Tibial artery (tissue), 4 donors: Measurements from ENCODE around the gene NUAK2.

Experiments
- DNase-seq, 2 donors: peaks; one replicate each; pipeline ENCODE4 v3.0.0-alpha.2; 2019
- H3K27ac ChIP-seq, 2 donors: fragments of 200-600 bp; sonication (generic) in 1 of 2; 1 replicate in 1 of 2; 2 replicates in 1 of 2; pipeline ENCODE4 v1.5.1; 2018 to 2019; ENCODE audit warnings: mild to moderate bottlenecking in 1 of 2
- H3K27me3 ChIP-seq, 2 donors: fragments of 200-600 bp; sonication (generic) in 1 of 2; one replicate each; pipeline versions ENCODE4 v1.5.1 to v1.6.0; 2016 to 2019
- H3K36me3 ChIP-seq, 3 donors: fragments of 200-600 bp; sonication (generic) in 2 of 3; one replicate each; pipeline ENCODE4 v1.5.1; 2016 to 2019; ENCODE audit warnings: mild to moderate bottlenecking in 2 of 3
- H3K4me1 ChIP-seq, 4 donors: fragments of 200-600 bp; sonication (generic) in 2 of 4; 1 replicate in 3 of 4; 2 replicates in 1 of 4; pipeline ENCODE4 v1.5.1; 2016 to 2019
- H3K4me3 ChIP-seq, 2 donors: fragments of 200-600 bp; sonication (generic) in 1 of 2; 1 replicate in 1 of 2; 2 replicates in 1 of 2; pipeline ENCODE4 v1.5.1; 2018 to 2019; ENCODE audit warnings: mild to moderate bottlenecking in 2 of 2
- H3K9me3 ChIP-seq, 3 donors: fragments of 200-600 bp; sonication (generic) in 1 of 3; one replicate each; pipeline ENCODE4 v1.5.1; 2016 to 2019
- CTCF ChIP-seq, 2 experiments: fragments of 200-600 bp in 1 of 2; fragments of 450-650 bp in 1 of 2; IDR thresholded peaks; one replicate each; pipeline ENCODE4 v1.5.1; 2017 to 2019; ENCODE audit warnings: antibody characterized with exemption in 2 of 2, mild to moderate bottlenecking in 1 of 2, moderate library complexity in 1 of 2
- intact Hi-C: fragments of 100-400 bp; cut with DNase I; formaldehyde crosslinking; loops from one replicate; pipeline ENCODE4 v1.15.0; 2023; ENCODE audit warnings: low total_unique reads

The NUAK2 gene

GRCh38 chr1:205267306-205267902, 54.1 kb downstream of the NUAK2 start:
- H3K27ac ChIP-seq = no peak overlapping the region
- no peaks in the 10 kb centered on the region for H3K9me3 ChIP-seq
- H3K27me3 ChIP-seq = no peaks in the 10 kb centered on the region
- H3K4me3 ChIP-seq = no peak overlapping the region
- H3K4me1 ChIP-seq = peaks cover 0 to 11% (median 4%) of the 10 kb centered on the region in 4 donors
- peaks cover 9 to 37% (median 17%) of the 10 kb centered on the region in 3 donors for H3K36me3 ChIP-seq
- DNase-seq = no peak
- intact Hi-C loops = no loop called here
- no peak for TF ChIP-seq CTCF (IDR thresholded peaks at IDR 0.05)

GRCh38 chr1:205266611-205267305, 54.8 kb downstream of the NUAK2 start:
- no peaks in the 10 kb centered on the region for H3K27me3 ChIP-seq
- TF ChIP-seq CTCF (IDR thresholded peaks at IDR 0.05) = no peak
- DNase-seq = no peak
- H3K36me3 ChIP-seq = peaks cover 3 to 31% (median 15%) of the 10 kb centered on the region in 3 donors
- H3K4me1 ChIP-seq = peaks cover 0 to 11% (median 4%) of the 10 kb centered on the region in 4 donors
- no peak overlapping the region for H3K27ac ChIP-seq
- no peak overlapping the region for H3K4me3 ChIP-seq
- no peaks in the 10 kb centered on the region for H3K9me3 ChIP-seq
- intact Hi-C loops = no loop called here

- Histone ChIP-seq H3K27ac (no peak overlapping the region), H3K36me3 (peaks cover 0 to under 1% (median 0%) of the 10 kb centered on the region in 3 donors), H3K27me3 (no peaks in the 10 kb centered on the region), H3K4me3 (no peak overlapping the region), H3K9me3 (no peaks in the 10 kb centered on the region), H3K4me1 (no peaks in the 10 kb centered on the region)
- TF ChIP-seq CTCF (IDR thresholded peaks at IDR 0.05) = no peak
- intact Hi-C loops = no loop called here
- no peak for DNase-seq
These were observed 57.9 kb downstream of the NUAK2 start for GRCh38 chr1:205263580-205264190.

- DNase-seq = no peak
These were observed 58.8 kb downstream of the NUAK2 start for GRCh38 chr1:205262731-205263171.

More at GRCh38 chr1:205262731-205263171, 58.8 kb downstream of the NUAK2 start:
- no peak overlapping the region for H3K27ac ChIP-seq
- H3K4me1 ChIP-seq = no peaks in the 10 kb centered on the region
- H3K9me3 ChIP-seq = no peaks in the 10 kb centered on the region
- H3K36me3 ChIP-seq = no peaks in the 10 kb centered on the region
- H3K4me3 ChIP-seq = no peak overlapping the region
- no peak for TF ChIP-seq CTCF (IDR thresholded peaks at IDR 0.05)
- no peaks in the 10 kb centered on the region for H3K27me3 ChIP-seq
- intact Hi-C loops = no loop called here
